Neural cell (in vitro differentiated cells): ENCODE measurements around the gene METTL24. TPM values are rescaled to one million over a fixed set of nuclear protein-coding genes. Genes with fewer than 3 reads are reported as not detected.

Experiments used
- H2AFZ ChIP-seq: fragments of 200-600, 300-800 bp; sonication (generic), shearing (Covaris generic); 2 replicates; pipeline ENCODE4 v1.6.0; 2014; ENCODE audit warnings: low read depth, mild to moderate bottlenecking, antibody characterized with exemption, low read length, moderate library complexity
- H3F3A ChIP-seq: fragments of 200-600 bp; shearing (Covaris generic); 2 replicates; pipeline ENCODE4 v1.6.1; 2016; ENCODE audit warnings: mild to moderate bottlenecking, moderate library complexity, mixed read lengths, antibody characterized with exemption, low read length; ENCODE audit not compliant: insufficient read depth, poor library complexity, severe bottlenecking
- H3K27ac ChIP-seq: fragments of 200-600, 300-800 bp; sonication (generic), shearing (Covaris generic); 2 replicates; pipeline ENCODE4 v1.5.1; 2014; ENCODE audit warnings: mild to moderate bottlenecking, low read length, moderate library complexity
- H3K27me3 ChIP-seq: fragments of 300-800, 200-600 bp; sonication (generic), shearing (Covaris generic); 2 replicates; pipeline ENCODE4 v1.6.0; 2014; ENCODE audit warnings: mild to moderate bottlenecking, low read depth, low read length, moderate library complexity; ENCODE audit not compliant: insufficient read depth
- H3K36me3 ChIP-seq: fragments of 300-800, 200-600 bp; sonication (generic), shearing (Covaris generic); 2 replicates; pipeline ENCODE4 v1.5.1; 2014; ENCODE audit warnings: mild to moderate bottlenecking, antibody characterized with exemption, low read length, moderate library complexity; ENCODE audit not compliant: insufficient read depth
- H3K4me2 ChIP-seq: fragments of 300-800, 200-600 bp; sonication (generic), shearing (Covaris generic); 2 replicates; pipeline ENCODE4 v1.6.0; 2014; ENCODE audit warnings: mild to moderate bottlenecking, low read length
- H3K4me3 ChIP-seq: fragments of 300-800, 200-600 bp; sonication (generic), shearing (Covaris generic); 2 replicates; pipeline ENCODE4 v1.5.1; 2014; ENCODE audit warnings: mild to moderate bottlenecking, low read length, moderate library complexity
- H3K79me2 ChIP-seq: fragments of 200-600 bp; shearing (Covaris generic); replicated peaks from 2 replicates; pipeline ENCODE4 v1.6.0; 2014; ENCODE audit warnings: mild to moderate bottlenecking, low read length, moderate library complexity; ENCODE audit not compliant: insufficient read depth
- H3K9ac ChIP-seq: fragments of 300-800, 200-600 bp; sonication (generic), shearing (Covaris generic); 2 replicates; pipeline ENCODE4 v1.6.1; 2016; ENCODE audit warnings: mild to moderate bottlenecking, low read length, mixed read lengths
- H3K9me2 ChIP-seq: fragments of 200-600 bp; shearing (Covaris generic); 2 replicates; pipeline ENCODE4 v1.6.1; 2016; ENCODE audit warnings: mild to moderate bottlenecking, low read length, mixed read lengths; ENCODE audit not compliant: insufficient read depth
- H3K9me3 ChIP-seq: fragments of 200-600, 300-800 bp; sonication (generic), shearing (Covaris generic); 2 replicates; pipeline ENCODE4 v1.6.1; 2016; ENCODE audit warnings: mild to moderate bottlenecking, mixed run types, low read length, moderate library complexity, mixed read lengths
- H4K20me1 ChIP-seq: fragments of 200-600 bp; shearing (Covaris generic); 2 replicates; pipeline ENCODE4 v1.6.1; 2016; ENCODE audit warnings: mild to moderate bottlenecking, mixed run types; ENCODE audit not compliant: insufficient read depth
- CTCF ChIP-seq: fragments of 450-650 bp; IDR thresholded peaks from 2 replicates; pipeline ENCODE4 v1.5.1; 2014; ENCODE audit warnings: antibody characterized with exemption, mild to moderate bottlenecking, moderate library complexity; ENCODE audit not compliant: poor library complexity, severe bottlenecking
- EP300 ChIP-seq: fragments of 450-650 bp; conservative IDR thresholded peaks from 2 replicates; pipeline ENCODE4 v1.6.1; 2014; ENCODE audit warnings: antibody characterized with exemption, mild to moderate bottlenecking, moderate library complexity; ENCODE audit not compliant: poor library complexity, severe bottlenecking
- EZH2 ChIP-seq: fragments of 200-600, 300-800 bp; shearing (Covaris generic), sonication (generic); IDR thresholded peaks from 2 replicates; pipeline ENCODE4 v1.6.1; 2014; ENCODE audit warnings: antibody characterized with exemption, low read length, borderline replicate concordance, mild to moderate bottlenecking; ENCODE audit not compliant: insufficient read depth, poor library complexity, severe bottlenecking
- MXI1 ChIP-seq: fragments of 450-650 bp; conservative IDR thresholded peaks from 2 replicates; pipeline ENCODE4 v1.6.1; 2014; ENCODE audit warnings: antibody characterized with exemption, mild to moderate bottlenecking; ENCODE audit not compliant: poor library complexity, severe bottlenecking
- POLR2AphosphoS5 ChIP-seq: IDR thresholded peaks from 2 replicates; pipeline ENCODE4 v1.6.1; 2012
- RAD21 ChIP-seq: fragments of 450-650 bp; conservative IDR thresholded peaks from 2 replicates; pipeline ENCODE4 v1.6.1; 2014; ENCODE audit warnings: antibody characterized with exemption, mild to moderate bottlenecking, moderate library complexity
- REST ChIP-seq: IDR thresholded peaks from 2 replicates; pipeline ENCODE4 v1.6.1; 2012; ENCODE audit warnings: borderline replicate concordance
- SMC3 ChIP-seq: fragments of 450-650 bp; conservative IDR thresholded peaks from 2 replicates; pipeline ENCODE4 v1.6.1; 2014; ENCODE audit warnings: antibody characterized with exemption, mild to moderate bottlenecking, moderate library complexity; ENCODE audit not compliant: poor library complexity
- TAF1 ChIP-seq: IDR thresholded peaks from 2 replicates; pipeline ENCODE4 v1.6.1; 2012; ENCODE audit warnings: low read depth
- polyA plus RNA-seq: library from polyadenylated mRNA; depleted of rRNA; stranded (reverse); fragments of >200 nt; gene quantifications from 2 replicates; pipeline ENCODE4 v1.2.3, GENCODE V29; 2014

METTL24 gene
- polyA plus RNA-seq, 1 donor from 2014 or later, result not detected

- Histone ChIP-seq H3K9ac (no peak overlapping the region), H4K20me1 (no peaks in the 10 kb centered on the region), H3K4me2 (no peak overlapping the region), H3K9me3 (no peaks in the 10 kb centered on the region), H3K36me3 (no peaks in the 10 kb centered on the region), H3K4me3 (no peak overlapping the region), H3F3A (no peaks in the 10 kb centered on the region), H3K79me2 (no peaks in the 10 kb centered on the region), H2AFZ (no peak overlapping the region), H3K27me3 (no peaks in the 10 kb centered on the region), H3K27ac (no peak overlapping the region), H3K9me2 (no peaks in the 10 kb centered on the region)
- TF ChIP-seq POLR2AphosphoS5 (no peak), CTCF (no peak), REST (no peak), TAF1 (no peak), EP300 (no peak), SMC3 (no peak), RAD21 (no peak), MXI1 (no peak), EZH2 (no peak)
Measured at GRCh38 chr6:110250058-110250457, 108.1 kb downstream of the METTL24 start.

- no peaks in the 10 kb centered on the region for H3F3A ChIP-seq
- H2AFZ ChIP-seq, result no peak overlapping the region
- H3K4me3 ChIP-seq, result no peak overlapping the region
- H4K20me1 ChIP-seq, result no peaks in the 10 kb centered on the region
- no peak overlapping the region for H3K9ac ChIP-seq
- H3K36me3 ChIP-seq, result no peaks in the 10 kb centered on the region
- H3K27me3 ChIP-seq, result no peaks in the 10 kb centered on the region
- no peak overlapping the region for H3K27ac ChIP-seq
- no peaks in the 10 kb centered on the region for H3K9me3 ChIP-seq
- H3K4me2 ChIP-seq, result no peak overlapping the region
- no peaks in the 10 kb centered on the region for H3K9me2 ChIP-seq
- no peaks in the 10 kb centered on the region for H3K79me2 ChIP-seq
- TF ChIP-seq RAD21 (no peak), EZH2 (no peak), EP300 (no peak), MXI1 (no peak), SMC3 (no peak), TAF1 (no peak), POLR2AphosphoS5 (no peak), REST (no peak), CTCF (no peak)
Measured at GRCh38 chr6:110246900-110247546, 111.1 kb downstream of the METTL24 start.
